HG03045 (cell line): ENCODE measurements around the gene EFHC1.

Experiments used
- ATAC-seq: cut with Tn5 transposase; IDR thresholded peaks from one replicate; pipeline ENCODE4 v1.9.1; 2021; ENCODE audit warnings: mild to moderate bottlenecking, moderate library complexity; ENCODE audit not compliant: unreplicated experiment

The EFHC1 gene

GRCh38 chr6:52537001-52537753 lies 117.0 kb downstream of the EFHC1 start:
- peak; percentile 55 for ATAC-seq

DNA sequence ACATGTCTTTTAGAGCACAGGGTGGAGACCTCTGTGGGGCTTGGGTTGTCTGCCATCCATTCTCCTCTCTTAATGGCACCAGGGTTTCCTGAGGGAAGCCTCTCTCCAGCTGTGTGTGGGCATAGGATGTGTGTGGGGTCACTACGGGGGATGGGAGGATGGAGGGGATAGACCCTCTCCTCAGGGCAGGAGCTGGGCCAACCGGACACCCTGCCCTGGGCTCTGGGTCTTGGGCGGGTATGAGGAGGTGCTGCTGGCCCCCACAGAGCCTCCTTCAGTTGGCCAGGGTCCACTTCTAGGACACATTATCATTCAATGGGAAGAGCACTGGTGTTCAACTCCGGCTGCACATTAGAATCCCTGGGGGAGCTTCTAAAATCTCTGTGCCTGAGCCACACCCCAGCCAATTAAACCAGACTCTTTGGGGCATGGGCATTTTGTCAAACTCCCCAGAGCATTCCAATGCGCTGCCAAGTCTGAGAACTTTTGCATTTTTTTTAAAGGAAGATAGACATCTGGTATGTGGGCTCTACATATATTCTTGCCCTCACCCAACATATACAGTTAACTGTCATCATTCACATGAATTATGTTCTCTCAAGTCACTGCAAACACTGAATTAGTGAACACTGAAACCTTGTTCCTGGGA lies 118.2 kb downstream of the EFHC1 start:
- no peak for ATAC-seq

GRCh38 chr6:52538901-52539354 lies 118.8 kb downstream of the EFHC1 start:
- ATAC-seq: no peak

DNA sequence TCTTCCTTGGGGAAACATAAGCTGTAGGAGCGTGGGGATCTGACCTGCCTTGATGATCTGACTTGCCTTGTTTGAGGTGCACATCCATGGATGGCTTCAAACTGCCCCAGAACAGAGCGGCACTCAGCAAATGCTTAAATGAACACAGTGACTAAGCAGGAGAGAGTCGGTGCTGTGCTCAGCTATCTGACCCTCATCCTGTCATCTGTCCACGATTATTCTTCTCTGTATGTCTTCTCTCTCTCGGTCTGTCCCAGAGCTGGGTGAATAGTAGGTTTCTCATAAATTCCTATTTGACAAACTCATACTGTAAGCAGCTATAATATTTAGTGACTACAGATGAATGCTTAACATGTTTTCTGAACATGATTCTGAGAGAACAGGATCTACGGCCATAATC lies 119.5 kb downstream of the EFHC1 start:
- ATAC-seq: no peak

- ATAC-seq: no peak
Observed at GRCh38 chr6:52540286-52540902, 120.3 kb downstream of the EFHC1 start.

DNA sequence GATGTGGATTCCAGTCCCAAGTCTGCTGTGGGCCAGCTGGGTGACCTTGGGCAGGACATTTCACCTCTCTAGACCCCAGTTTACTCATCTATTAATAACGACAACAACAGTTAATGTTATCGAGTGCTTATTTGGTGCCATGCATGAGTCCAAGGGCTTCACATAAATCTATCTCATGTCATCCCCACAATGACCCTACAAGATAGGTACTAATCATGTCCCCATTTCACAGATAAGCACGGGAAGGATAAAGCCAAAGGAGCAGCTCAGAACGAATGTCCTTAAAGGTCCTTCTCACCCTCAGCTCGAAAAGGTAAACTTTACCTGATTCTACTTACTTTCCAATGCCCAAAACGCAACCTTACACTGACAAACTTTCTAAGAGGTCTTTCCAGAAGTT lies 121.0 kb downstream of the EFHC1 start:
- no peak for ATAC-seq

- no peak for ATAC-seq
Observed at GRCh38 chr6:52543262-52543661, 123.1 kb downstream of the EFHC1 start.

- ATAC-seq: no peak
Observed at GRCh38 chr6:52543729-52544601, 123.8 kb downstream of the EFHC1 start.

DNA sequence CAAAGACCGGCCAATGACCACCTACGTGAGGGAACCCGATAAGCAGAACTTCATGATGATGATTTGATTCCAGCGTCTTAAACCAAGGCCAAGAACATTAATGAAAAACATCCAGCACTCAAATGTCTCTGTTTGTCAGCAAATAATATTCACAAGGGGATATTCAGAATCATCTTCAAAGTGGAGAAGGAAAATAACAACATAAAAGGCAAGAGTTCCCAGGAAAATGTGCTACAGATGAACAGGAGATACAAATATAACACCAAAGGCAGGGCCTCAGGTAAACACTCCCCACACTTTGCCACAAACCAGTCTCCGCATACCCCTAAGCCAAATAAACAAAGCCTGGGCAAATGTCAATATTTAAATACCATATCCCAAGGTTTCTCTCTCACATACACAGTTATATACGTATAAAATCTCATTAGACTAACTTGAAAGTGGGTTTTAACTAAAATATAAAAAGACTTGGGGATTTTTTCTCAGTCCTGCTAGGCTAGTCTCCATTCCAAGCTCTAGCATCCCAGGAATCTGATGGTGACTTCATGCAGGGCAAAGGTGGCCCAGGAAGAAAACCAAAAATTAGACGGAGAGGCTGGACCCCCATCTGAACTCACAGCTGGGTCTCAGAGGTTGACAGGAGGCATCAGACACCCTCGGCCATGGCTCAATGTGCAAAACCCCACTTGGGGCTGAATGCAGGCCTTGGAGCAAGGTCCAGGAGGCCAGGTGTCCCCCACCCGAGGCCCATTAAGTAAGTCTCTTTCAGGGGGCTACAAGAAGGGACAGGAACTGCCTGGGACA lies 124.7 kb downstream of the EFHC1 start:
- no peak for ATAC-seq

GRCh38 chr6:52545406-52546119 lies 125.4 kb downstream of the EFHC1 start:
- ATAC-seq: no peak

DNA sequence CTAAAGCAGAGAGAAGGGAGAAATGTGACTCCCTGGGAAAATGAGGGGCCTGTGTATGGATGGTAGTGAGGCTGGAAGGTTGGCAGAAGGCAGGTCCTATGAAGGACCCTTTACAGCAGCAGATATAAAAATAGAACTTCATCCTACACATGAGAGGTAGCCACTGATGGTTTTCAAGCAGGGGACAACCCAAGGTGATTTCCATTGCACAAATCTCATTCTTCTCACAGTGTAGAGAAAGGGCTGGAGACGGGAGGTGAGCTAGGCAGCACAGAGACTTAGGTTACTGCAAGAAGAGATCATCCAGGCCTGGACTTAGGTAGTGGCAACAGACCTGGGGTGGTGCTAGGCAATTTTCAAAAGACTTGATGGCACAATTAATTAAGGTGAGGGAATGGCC lies 126.0 kb downstream of the EFHC1 start:
- ATAC-seq: peak; percentile 76

- ATAC-seq: peak; percentile 84
Observed at GRCh38 chr6:52546678-52547077, 126.5 kb downstream of the EFHC1 start.

- ATAC-seq: no peak
Observed at GRCh38 chr6:52547647-52548352, 127.7 kb downstream of the EFHC1 start.

- ATAC-seq: no peak
Observed at GRCh38 chr6:52548353-52548713, 128.2 kb downstream of the EFHC1 start.

DNA sequence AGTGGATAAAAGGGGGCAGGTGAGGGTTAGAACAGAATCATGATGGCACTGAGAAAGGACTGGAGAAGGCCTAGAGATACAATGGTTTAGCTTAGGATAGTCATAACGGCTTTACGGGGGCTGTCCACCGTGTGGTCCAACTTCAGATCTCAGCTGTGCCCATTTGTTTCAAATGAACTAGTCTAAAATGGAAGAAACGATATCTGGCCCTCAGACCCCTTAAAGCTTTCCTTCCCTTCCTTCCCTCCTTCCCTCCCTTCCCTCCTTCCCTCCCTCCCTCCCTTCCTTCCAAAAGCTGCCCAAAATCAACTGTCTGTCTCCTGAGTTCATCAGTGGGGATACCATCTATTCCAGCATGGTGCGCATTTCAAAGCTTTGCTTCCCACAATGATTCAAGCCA lies 128.9 kb downstream of the EFHC1 start:
- no peak for ATAC-seq

DNA sequence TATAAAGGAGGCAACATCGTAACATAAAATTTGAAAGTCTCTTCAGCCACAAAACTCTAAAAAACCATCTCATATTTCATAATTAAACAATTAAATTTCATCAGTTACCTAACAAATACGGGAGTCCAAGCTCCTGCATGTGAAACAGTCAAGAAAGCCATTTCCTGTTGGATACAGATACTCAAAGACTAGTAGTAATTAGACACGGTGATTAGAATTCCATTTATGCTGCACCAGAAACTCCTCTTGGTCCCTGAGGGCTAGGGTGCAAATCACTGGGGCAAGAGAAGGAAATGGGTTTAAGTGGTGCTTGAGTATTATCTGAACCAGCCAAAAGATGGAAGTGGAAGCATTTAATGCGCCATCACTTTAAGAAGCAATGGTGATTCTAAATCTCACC lies 129.3 kb downstream of the EFHC1 start:
- ATAC-seq: no peak

GRCh38 chr6:52550014-52550575 lies 130.0 kb downstream of the EFHC1 start:
- no peak for ATAC-seq

DNA sequence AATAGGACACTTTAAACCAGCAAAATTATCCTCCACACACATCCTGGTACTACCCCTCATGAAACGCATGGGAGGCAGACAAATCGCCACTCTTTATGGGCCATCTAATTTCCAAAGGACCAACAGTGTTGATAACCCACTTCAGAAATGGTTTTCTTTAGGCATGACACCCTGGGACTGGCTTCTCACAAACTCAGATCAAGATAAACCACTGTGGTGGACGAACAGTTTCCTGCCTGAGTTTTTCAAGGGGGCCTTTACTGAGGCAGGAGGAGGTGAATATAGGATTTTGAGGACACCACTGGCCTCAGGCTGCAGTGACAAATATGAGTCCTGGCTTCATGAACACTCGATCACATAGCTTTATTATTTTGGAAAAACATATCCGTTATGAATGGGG lies 130.7 kb downstream of the EFHC1 start:
- no peak for ATAC-seq
